Right lobe of liver (tissue), 4 donors: Measurements from ENCODE around the gene ASH1L.

Source experiments
- POLR2A ChIP-seq: fragments of 450-650 bp; IDR thresholded peaks from one replicate; pipeline ENCODE4 v1.6.1; 2017; ENCODE audit warnings: antibody characterized with exemption, mild to moderate bottlenecking
- TF ChIP-seq, protein P1 (sequence below), 4 donors: fragments of 200-600 bp in 3 of 4; fragments of 450-650 bp in 1 of 4; IDR thresholded peaks; one replicate each; pipeline versions ENCODE4 v1.5.1 to v1.8.0; 2016 to 2022; ENCODE audit warnings: antibody characterized with exemption in 4 of 4, mild to moderate bottlenecking in 2 of 4
- donor health status: DM: no; HTN: no; CAD: no.
- donor health status: DM: no; HTN: no; CAD: no.
- donor health status: DM: no; HTN: yes; CAD: no.

DNA sequence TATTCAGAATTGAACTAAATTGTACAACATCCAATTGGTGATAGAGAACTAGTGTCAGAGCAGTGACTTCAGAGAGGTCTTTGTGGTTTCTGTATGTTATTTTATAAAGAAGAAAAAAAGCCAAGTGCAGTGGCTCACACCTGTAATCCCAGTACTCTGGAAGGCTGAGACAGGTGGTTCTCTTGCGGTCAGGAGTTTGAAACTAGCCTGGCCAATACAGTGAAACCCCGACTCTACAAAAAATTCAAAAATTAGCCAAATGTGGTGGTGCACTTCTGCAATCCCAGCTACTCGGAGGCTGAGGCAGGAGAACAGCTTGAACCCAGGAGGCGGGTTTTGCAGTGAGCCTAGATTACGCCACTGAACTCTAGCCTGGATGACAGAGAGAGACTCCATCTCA, 90.7 kb downstream of the ASH1L start:
- TF ChIP-seq, protein P1, sequence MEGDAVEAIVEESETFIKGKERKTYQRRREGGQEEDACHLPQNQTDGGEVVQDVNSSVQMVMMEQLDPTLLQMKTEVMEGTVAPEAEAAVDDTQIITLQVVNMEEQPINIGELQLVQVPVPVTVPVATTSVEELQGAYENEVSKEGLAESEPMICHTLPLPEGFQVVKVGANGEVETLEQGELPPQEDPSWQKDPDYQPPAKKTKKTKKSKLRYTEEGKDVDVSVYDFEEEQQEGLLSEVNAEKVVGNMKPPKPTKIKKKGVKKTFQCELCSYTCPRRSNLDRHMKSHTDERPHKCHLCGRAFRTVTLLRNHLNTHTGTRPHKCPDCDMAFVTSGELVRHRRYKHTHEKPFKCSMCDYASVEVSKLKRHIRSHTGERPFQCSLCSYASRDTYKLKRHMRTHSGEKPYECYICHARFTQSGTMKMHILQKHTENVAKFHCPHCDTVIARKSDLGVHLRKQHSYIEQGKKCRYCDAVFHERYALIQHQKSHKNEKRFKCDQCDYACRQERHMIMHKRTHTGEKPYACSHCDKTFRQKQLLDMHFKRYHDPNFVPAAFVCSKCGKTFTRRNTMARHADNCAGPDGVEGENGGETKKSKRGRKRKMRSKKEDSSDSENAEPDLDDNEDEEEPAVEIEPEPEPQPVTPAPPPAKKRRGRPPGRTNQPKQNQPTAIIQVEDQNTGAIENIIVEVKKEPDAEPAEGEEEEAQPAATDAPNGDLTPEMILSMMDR (IDR thresholded peaks at IDR 0.05) = no peak
- TF ChIP-seq POLR2A = no peak
